ENCODE data around the gene DOLK. TPM values are rescaled to one million over a fixed set of nuclear protein-coding genes. Genes with fewer than 3 reads are reported as not detected.

DOLK gene
- total RNA-seq, 1 experiment from 2014 or later: 33.7 TPM

DNA sequence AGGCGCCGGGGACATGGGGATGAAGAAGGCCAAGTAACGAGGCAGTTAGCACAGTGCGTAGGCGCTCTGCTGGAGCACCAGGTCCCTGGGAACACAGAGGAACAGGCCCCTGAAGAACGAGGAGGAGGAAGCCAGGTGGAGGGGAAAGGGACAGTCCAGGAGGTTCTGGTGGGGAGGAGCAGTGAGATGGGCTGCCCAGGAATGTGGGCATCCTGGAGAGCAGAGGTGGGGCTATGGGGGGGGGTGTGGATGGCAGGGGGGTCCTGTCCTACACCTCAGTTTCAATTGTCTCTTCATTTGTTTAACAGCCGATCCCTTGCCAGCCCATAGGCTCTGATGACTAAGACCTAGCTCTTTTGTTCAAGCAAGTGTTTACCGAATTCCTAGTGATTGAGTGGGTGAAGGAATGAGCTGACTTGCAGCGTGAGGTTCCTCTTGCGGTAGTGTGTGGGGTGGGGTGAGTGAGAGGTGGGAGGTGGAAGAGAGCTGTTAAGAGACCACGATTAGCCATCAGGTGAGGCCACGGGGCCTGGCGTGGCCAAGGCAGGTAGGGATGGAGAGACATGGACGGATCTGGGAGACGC is 35.0 kb downstream of the DOLK start:
- in situ Hi-C loops (cut with HindIII; ENCODE audit: low sequenced_read_pairs): no loop called here
- no peak for DNase-seq (ENCODE audit: low spot score)

DNA sequence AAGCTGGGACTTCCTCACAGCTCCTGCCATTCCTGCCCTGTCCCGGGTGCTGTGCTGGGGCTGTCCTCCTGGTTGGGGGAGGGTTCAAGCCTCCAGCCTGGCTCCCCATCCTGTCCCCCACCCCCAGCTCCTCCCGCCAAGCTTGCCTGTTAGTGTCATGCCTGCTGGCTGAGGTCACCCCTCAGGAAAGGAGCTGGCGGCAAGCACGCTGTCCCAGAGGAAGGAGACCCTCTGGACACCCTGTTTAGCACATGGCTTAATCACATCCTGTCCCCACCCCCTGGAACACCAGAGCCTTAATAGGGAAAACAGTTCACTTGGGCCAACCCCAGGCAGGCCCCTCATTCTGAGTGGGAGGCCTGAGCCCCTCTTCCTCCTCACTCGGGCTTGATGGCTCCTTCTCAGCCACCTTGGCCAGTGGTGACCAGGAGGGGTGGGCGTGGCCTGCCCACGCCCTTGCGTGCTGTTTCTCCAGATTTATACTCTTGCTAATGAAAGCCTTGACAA is 35.8 kb downstream of the DOLK start:
- in situ Hi-C loops (cut with HindIII; ENCODE audit: low sequenced_read_pairs): no loop called here
- DNase-seq (ENCODE audit: low spot score): no peak

DNA sequence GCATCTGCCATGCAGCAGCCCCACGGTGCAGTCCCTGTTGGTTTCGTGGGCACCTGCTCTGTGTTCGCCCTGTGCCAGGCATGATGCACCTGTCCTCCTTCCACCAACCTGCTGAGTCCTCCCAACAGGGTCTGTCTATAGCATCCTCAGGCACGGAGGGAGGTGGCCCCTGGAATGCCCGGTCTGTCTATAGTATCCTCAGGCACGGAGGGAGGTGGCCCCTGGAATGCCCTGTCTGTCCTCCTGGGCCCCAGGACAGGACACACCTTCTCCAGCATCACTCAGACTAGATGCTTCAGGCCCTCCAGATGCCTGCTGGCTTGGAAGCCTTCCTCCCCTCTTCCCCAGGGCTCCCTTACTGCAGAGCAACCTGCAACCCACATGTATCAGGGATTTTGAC is 36.5 kb downstream of the DOLK start:
- in situ Hi-C loops (cut with HindIII; ENCODE audit: low sequenced_read_pairs): no loop called here
- no peak for DNase-seq (ENCODE audit: low spot score)

DNA sequence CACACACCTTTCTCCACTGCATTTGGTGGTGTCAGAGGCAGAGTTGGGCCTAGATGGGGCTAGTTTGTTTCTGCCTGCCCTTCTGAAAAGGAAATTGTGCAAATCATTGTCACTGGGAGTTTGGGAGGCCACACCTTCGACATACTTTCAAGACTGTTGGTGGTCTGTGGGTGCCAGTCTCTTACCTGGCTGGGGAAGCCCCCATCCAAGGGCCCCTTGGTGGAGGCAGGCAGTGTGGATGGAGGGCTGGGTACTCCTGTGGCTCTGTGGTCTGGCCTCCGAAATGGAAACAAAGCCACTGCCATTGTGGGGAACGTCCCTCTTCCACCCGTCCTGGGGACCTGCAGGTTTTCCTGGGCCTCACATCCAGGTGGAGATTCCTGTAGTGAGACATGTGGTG is 37.5 kb downstream of the DOLK start:
- in situ Hi-C loops (cut with HindIII; ENCODE audit: low sequenced_read_pairs): no loop called here
- DNase-seq (ENCODE audit: low spot score): no peak

DNA sequence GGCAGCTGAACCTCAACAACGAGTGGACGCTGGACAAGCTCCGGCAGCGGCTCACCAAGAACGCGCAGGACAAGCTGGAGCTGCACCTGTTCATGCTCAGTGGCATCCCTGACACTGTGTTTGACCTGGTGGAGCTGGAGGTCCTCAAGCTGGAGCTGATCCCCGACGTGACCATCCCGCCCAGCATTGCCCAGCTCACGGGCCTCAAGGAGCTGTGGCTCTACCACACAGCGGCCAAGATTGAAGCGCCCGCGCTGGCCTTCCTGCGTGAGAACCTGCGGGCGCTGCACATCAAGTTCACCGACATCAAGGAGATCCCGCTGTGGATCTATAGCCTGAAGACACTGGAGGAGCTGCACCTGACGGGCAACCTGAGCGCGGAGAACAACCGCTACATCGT is 39.0 kb downstream of the DOLK start:
- DNase-seq (ENCODE audit: low spot score): no peak
- in situ Hi-C loops (cut with HindIII; ENCODE audit: low sequenced_read_pairs): no loop called here

DNA sequence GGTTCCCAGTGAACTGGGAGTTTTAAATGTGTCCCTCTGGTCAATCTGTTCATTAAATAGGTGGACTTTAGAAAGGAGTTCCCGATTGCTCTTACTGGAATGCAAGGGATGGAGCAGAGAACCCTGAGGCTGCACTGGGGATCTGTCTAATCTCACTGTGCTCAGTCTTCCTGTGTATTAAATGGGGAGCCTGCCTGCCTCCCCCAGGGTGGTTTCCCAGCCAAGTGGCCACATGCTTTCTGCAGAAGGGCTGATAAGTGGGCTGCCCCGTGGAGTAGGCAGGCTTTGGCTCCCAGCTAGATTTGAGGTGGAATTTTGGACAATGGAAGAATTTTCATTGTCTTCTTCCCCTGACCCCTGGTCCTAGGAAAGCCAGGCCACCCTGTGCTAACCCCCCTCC is 40.7 kb downstream of the DOLK start:
- in situ Hi-C loops (cut with HindIII; ENCODE audit: low sequenced_read_pairs): no loop called here
- no peak for DNase-seq (ENCODE audit: low spot score)

DNA sequence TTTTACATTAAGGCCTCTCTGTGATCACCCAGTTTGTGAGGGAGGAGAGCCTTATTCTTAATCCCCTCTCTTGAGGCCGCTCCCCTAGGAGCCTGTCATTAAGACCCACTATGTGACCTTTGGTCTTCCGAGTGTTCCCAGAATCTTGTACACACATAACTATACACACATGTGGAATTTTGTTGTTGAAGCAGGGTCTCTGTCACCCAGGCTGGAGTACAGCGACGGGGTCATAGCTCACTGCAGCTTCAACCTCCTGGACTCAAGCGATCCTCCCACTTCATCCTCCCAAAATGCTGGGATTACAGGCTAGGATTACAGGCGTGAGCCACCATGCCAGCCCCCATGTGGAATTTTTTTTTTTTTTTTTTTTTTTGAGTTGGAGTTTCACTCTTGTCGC is 41.4 kb downstream of the DOLK start:
- no peak for DNase-seq (ENCODE audit: low spot score)
- in situ Hi-C loops (cut with HindIII; ENCODE audit: low sequenced_read_pairs): no loop called here

DNA sequence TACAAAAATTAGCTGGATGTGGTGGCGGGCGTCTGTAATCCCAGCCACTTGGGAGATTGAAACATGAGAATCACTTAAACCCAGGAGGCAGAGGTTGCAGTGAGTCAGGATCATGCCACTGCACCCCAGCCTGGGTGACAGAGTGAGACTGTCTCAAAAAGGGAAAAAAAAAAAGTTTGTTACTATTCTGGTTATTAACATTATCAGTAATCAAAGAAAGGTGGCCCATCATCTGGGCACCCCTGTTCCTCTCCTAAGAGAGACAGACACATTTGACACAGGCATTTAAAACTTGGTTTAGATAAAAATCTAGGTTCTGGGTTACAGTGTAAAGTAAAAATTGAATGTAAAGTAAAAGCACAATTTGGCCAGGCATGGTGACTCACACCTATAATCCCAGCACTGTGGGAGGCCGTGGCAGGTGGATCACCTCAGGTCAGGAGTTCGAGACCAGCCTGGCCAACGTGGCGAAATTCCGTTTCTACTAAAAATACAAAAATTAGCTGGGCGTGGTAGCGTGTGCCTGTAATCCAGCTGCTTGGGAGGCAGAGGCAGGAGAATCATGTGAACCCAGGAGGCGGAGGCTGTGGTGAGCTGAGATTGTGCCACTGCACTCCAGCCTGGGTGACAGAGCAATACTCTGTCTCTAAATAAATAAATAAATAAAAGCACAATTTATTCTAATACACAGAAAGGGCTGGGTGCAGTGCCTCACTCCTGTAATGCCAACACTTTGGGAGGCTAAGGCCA is 43.4 kb downstream of the DOLK start:
- no peak for DNase-seq (ENCODE audit: low spot score)
- in situ Hi-C loops (cut with HindIII; ENCODE audit: low sequenced_read_pairs): no loop called here

DNA sequence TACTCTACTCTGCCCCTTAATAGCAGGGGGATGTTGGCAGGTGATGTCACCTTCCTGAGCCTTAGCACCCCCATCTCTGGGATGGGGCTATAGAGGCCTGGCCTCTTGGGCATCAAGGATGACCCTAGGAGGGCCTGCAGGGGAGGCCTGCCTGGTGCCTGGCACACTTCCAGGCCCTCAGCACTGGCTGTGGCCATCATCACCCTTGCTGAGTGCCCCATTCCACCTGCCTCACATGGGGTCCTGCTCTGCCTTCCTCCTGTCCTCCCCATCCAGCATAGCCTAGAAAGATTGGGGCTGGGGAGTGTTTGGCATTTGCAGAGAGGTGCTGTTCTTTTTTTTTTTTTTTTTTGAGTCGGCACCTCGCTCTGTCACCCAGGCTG is 44.3 kb downstream of the DOLK start:
- in situ Hi-C loops (cut with HindIII; ENCODE audit: low sequenced_read_pairs): no loop called here

DNA sequence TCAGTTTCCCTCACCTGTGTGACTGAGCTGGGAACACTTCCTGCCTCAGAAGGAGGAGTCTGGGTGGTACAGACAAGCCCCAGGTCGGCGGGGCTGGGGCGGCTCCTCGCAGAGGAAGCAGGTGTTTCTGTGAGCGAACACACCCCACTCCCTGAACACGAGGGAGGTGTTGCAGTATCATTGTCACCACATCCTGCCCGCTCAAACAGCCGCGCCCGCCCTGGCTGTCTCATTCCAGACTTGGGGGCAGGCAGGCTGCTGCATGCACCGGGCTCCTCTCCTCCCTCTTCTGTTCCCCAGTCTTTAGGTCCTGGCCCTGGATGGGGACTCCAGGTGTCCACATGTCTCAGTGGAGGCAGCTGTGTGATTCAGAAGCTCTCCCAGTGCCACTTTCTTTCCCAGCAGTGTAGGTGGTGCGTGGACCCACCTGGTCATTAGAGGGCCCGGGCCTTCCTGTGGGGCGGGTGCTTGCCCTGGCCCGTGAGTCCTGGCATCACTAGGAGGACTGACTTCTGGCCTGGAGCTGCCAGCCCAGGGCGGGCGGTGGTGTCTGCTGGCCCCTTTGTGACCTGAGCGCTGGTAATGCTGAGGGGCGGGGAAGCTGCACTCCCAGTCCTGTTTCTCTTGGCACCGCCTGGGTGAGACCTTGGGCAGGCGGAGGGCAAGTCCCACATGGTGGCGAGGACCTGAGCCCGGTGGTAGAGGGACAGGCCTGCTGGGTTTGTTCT is 44.9 kb downstream of the DOLK start:
- in situ Hi-C loops (cut with HindIII; ENCODE audit: low sequenced_read_pairs): no loop called here
- no peak for DNase-seq (ENCODE audit: low spot score)

More for the DNA sequence above, 44.3 kb downstream of the DOLK start:
- no peak for DNase-seq (ENCODE audit: low spot score)

DNA sequence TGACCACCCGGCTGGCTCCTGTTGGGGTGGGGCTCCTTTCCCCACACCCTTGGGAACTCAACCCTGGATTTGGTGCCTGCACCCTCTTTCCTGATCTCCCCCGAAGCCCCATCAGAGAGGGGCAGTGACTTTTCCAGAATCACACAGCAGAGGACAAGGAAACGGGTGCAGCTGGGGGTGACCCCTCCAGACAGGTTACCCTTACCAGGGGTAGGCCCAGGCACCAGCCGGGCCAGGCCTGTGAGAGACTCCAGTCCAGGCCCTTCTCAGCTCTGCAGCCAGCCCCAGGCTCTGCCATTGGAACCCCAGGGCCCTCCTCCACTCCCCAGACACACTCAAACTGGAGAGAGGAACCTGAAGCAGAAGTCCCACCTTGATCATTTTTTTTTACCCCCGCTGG is 45.6 kb downstream of the DOLK start:
- in situ Hi-C loops (cut with HindIII; ENCODE audit: low sequenced_read_pairs): no loop called here

DNA sequence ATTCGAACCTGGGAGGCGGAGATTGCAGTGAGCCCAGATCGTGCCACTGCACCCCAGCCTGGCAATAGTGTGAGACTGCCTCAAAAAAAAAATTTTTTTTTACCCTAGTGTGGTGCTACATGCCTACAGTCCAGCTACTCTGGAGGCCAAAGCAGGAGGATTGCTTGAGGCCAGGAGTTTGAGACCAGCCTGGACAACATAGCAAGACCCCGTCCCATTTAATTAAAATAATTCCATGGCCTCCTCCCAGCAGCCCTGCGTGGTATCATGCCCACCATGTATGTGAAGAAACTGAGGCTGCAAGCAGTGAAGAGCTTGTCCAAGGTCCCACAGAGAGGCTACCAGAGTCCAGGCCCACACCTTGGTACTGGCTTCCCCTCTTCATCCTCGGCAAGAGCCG is 46.0 kb downstream of the DOLK start:
- in situ Hi-C loops (cut with HindIII; ENCODE audit: low sequenced_read_pairs): no loop called here

More for the DNA sequence above, 45.6 kb downstream of the DOLK start:
- no peak for DNase-seq (ENCODE audit: low spot score)

DNA sequence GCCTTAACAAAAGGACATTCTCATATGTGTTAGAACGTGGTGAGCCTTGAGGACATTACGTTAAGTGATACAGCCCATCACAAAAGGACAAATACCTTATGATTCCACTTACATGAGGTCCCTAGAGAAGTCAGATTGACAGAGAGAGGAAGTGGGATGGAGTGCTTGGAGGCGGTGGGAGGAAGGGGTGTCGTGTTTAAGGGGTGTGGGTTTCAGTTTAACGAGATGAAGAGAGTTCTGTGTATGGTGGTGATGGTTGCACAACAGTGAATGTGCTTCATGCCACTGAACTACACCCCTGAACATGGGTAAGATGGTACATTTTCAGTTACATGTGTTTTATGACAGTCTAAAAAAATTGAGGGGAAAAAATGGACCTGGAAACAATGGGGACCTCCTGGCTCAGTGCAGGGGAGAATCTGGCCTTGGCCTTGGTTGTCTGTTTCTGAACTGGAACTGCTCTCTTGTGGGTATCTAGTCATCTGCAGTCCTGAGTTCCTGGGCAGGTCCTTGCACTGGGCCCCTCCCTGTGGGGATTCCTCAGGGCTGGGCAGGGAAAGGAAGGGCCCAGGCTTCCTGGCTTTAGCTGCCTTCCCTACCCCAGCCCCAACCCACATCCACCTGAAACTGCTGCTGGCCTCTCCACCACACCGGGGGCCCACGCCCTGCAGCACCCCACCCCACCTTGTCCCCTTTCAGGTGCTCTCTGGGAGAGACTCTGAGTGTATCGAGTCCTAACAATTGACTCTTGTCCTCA is 47.7 kb downstream of the DOLK start:
- DNase-seq (ENCODE audit: low spot score): no peak
- in situ Hi-C loops (cut with HindIII; ENCODE audit: low sequenced_read_pairs): no loop called here

More for the DNA sequence above, 46.0 kb downstream of the DOLK start:
- no peak for DNase-seq (ENCODE audit: low spot score)

DNA sequence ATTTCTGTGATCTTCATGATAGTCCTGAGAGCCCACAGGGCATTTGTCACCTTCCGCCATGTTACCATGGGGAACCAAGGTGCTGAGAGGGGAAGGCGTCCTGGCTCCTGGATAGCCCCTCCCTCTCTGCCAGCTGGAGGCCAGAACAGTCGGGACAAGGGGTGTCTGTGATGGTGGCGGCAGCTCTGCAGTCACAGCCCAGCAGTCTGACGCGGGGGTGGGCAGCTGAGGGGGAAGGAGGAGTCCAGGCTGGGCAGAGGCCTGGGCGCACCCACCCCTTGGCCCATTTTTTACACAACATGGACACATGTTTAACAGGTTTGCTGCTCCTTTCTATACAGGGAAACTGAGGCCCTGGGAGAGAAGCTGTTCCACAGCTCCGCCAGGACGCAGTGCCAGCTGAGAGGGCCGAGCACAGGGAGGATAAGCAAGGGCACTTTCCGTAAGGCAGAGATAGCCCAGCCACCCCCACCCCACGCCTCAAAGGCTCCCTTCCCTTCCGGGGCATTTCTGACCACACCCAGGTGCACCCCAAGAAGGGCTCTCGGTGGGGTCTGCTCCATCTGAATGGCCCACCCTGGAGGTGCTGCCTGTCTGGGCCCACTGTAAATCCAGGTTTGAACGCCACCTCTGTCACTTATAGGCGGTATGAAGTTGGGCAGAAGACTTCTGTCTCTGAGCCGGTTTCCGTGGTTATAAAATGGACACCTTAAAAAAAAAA is 48.4 kb downstream of the DOLK start:
- in situ Hi-C loops (cut with HindIII; ENCODE audit: low sequenced_read_pairs): no loop called here
- DNase-seq (ENCODE audit: low spot score): no peak

DNA sequence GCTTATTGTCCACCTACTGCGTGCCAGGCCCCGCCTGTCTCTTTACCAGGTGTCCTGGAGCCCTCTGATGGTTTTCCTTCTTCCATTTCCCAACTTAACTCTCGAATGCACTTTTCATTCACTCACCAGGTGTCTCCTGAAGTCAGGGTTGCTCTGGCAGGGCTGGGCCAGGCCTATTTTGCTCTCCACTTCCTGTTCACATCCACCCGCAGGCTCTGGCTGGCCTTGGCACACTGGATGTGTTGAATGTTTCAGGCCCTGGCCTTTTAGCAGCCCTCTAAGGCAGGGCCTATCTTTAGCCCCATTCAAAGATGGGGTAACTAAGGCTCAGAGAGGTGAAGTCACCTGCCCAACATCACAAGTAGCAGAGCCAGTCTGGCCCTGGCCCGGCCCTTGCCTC is 49.0 kb downstream of the DOLK start:
- DNase-seq (ENCODE audit: low spot score): no peak
- in situ Hi-C loops (cut with HindIII; ENCODE audit: low sequenced_read_pairs): no loop called here

DNA sequence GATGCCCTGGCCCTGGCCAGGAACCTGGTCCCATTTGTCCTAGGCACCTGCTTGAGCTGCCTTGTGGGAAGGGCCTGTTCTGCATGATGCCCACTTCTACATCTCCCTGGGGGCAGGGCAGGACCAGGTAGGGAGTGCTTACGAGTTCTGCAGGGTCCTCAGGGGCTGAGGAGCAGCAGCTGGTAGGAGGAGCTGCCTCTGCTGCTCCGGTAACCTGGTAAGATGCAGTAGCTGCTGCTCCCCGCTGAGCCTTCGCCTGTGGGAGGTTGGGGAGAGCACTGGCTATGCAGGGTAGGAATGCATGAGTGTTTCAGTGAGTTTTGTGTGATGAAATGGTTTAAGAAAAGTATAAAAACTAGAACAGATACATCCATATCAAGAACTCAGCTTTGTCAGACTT is 51.8 kb downstream of the DOLK start:
- in situ Hi-C loops (cut with HindIII; ENCODE audit: low sequenced_read_pairs): no loop called here
- no peak for DNase-seq (ENCODE audit: low spot score)
